Smooth muscle cell (in vitro differentiated cells): Measurements from ENCODE around the gene PDE9A. TPM values are rescaled to one million over a fixed set of nuclear protein-coding genes. Genes with fewer than 3 reads are reported as not detected.

ENCODE experiments used
- DNase-seq: peaks from one replicate; lab custom pipeline; 2025; ENCODE audit not compliant: unreplicated experiment; lab: John Stamatoyannopoulos, UW
- H2AFZ ChIP-seq: fragments of 200-600 bp; sonication (generic); 2 replicates; pipeline ENCODE4 v1.6.0; 2016; ENCODE audit warnings: antibody characterized with exemption, low read depth, mild to moderate bottlenecking
- H3F3A ChIP-seq: fragments of 200-600 bp; sonication (generic); 2 replicates; pipeline ENCODE4 v1.6.0; 2017; ENCODE audit warnings: antibody characterized with exemption, low read depth
- H3K27ac ChIP-seq: fragments of 200-600 bp; sonication (generic); 2 replicates; pipeline ENCODE4 v1.5.1; 2016; ENCODE audit warnings: low read depth, mild to moderate bottlenecking
- H3K27me3 ChIP-seq: fragments of 200-600 bp; sonication (generic); 2 replicates; pipeline ENCODE4 v1.6.1; 2016; ENCODE audit warnings: low read depth, mild to moderate bottlenecking
- H3K36me3 ChIP-seq: fragments of 200-600 bp; sonication (generic); 2 replicates; pipeline ENCODE4 v1.5.1; 2016; ENCODE audit warnings: low read depth
- H3K4me1 ChIP-seq: fragments of 200-600 bp; sonication (generic); 2 replicates; pipeline ENCODE4 v1.5.1; 2016; ENCODE audit warnings: low read depth
- H3K4me2 ChIP-seq: fragments of 200-600 bp; sonication (generic); 2 replicates; pipeline ENCODE4 v1.6.0; 2016; ENCODE audit warnings: mild to moderate bottlenecking
- H3K4me3 ChIP-seq: fragments of 200-600 bp; sonication (generic); 2 replicates; pipeline ENCODE4 v1.5.1; 2016; ENCODE audit warnings: mild to moderate bottlenecking
- H3K79me2 ChIP-seq: fragments of 200-600 bp; sonication (generic); 2 replicates; pipeline ENCODE4 v1.6.0; 2016; ENCODE audit warnings: low read depth, mild to moderate bottlenecking
- H3K9ac ChIP-seq: fragments of 200-600 bp; sonication (generic); 2 replicates; pipeline ENCODE4 v1.6.0; 2016; ENCODE audit warnings: low read depth
- H3K9me3 ChIP-seq: fragments of 200-600 bp; sonication (generic); replicated peaks from 2 replicates; pipeline ENCODE4 v1.5.1; 2016; ENCODE audit warnings: low read depth
- H4K20me1 ChIP-seq: fragments of 200-600 bp; sonication (generic); 2 replicates; pipeline ENCODE4 v1.6.0; 2016; ENCODE audit warnings: low read depth
- CTCF ChIP-seq: fragments of 200-600 bp; sonication (generic); IDR thresholded peaks from 2 replicates; pipeline ENCODE4 v1.5.1; 2017; ENCODE audit warnings: borderline replicate concordance, mild to moderate bottlenecking, antibody characterized with exemption; ENCODE audit not compliant: insufficient read depth, poor library complexity, severe bottlenecking
- WGBS: methylation state at CpG from one replicate; pipeline ENCODE4 v1.1.7; 2016; ENCODE audit warnings: low lambda C conversion rate; 5-methylcytosine and 5-hydroxymethylcytosine counted together
- polyA plus RNA-seq: library from polyadenylated mRNA; unstranded; fragments of >200 nt; fragmentation: Nextera tagmentation; extraction: Ambion mirVana; gene quantifications from 2 replicates; pipeline ENCODE4 v1.2.1, GENCODE V29; 2016
- total RNA-seq: library from RNA; depleted of rRNA; stranded (reverse); fragments of >200 nt; gene quantifications from 2 replicates; pipeline ENCODE4 v1.2.3, GENCODE V29; 2014

PDE9A gene
- total and polyA plus RNA-seq, 2 experiments from 2014 or later, result 4.3 to 12.3 TPM

- Histone ChIP-seq H3K36me3 (no peaks in the 10 kb centered on the region), H3K9ac (no peak overlapping the region), H3F3A (no peaks in the 10 kb centered on the region), H3K79me2 (no peaks in the 10 kb centered on the region), H2AFZ (no peak overlapping the region), H4K20me1 (no peaks in the 10 kb centered on the region), H3K4me3 (no peak overlapping the region), H3K27me3 (no peaks in the 10 kb centered on the region), H3K27ac (no peak overlapping the region), H3K4me1 (no peaks in the 10 kb centered on the region), H3K9me3 (no peaks in the 10 kb centered on the region), H3K4me2 (no peak overlapping the region)
- 94% methylated on average over 20 of the region's 20 CpGs for WGBS
- DNase-seq, result no peak
- no peak for TF ChIP-seq CTCF
These were observed 41.6 kb downstream of the PDE9A start for GRCh38 chr21:42694751-42695696.

- Histone ChIP-seq H3K36me3 (no peaks in the 10 kb centered on the region), H3K9me3 (no peaks in the 10 kb centered on the region), H3K27ac (no peak overlapping the region), H2AFZ (no peak overlapping the region), H3K4me2 (no peak overlapping the region), H3K9ac (no peak overlapping the region), H3F3A (no peaks in the 10 kb centered on the region), H3K27me3 (no peaks in the 10 kb centered on the region), H3K4me1 (no peaks in the 10 kb centered on the region), H3K4me3 (no peak overlapping the region), H4K20me1 (no peaks in the 10 kb centered on the region), H3K79me2 (no peaks in the 10 kb centered on the region)
- TF ChIP-seq CTCF, result no peak
- 88% methylated on average over 9 of the region's 9 CpGs for WGBS
- DNase-seq, result no peak
These were observed 42.4 kb downstream of the PDE9A start for GRCh38 chr21:42695697-42696380.

GRCh38 chr21:42696501-42697040, 43.1 kb downstream of the PDE9A start:
- Histone ChIP-seq H2AFZ (no peak overlapping the region), H3K36me3 (peaks cover 7% of the 10 kb centered on the region), H3K9me3 (no peaks in the 10 kb centered on the region), H4K20me1 (no peaks in the 10 kb centered on the region), H3K4me1 (no peaks in the 10 kb centered on the region), H3K9ac (no peak overlapping the region), H3K4me3 (no peak overlapping the region), H3K27ac (no peak overlapping the region), H3K4me2 (no peak overlapping the region), H3K27me3 (no peaks in the 10 kb centered on the region), H3K79me2 (no peaks in the 10 kb centered on the region), H3F3A (no peaks in the 10 kb centered on the region)
- TF ChIP-seq CTCF, result no peak
- 96% methylated on average over 9 of the region's 9 CpGs for WGBS
- no peak for DNase-seq
